Activated CD4-positive, alpha-beta T cell treated with anti-CD3 and anti-CD28 coated beads for 24 hours (primary cell): ENCODE measurements around the gene NDST1.

Source experiments
- DNase-seq, 2 donors: peaks; one replicate each; pipeline ENCODE4 v3.0.0-alpha.2; 2020; ENCODE audit warnings: low read depth in 2 of 2

The NDST1 gene

DNA sequence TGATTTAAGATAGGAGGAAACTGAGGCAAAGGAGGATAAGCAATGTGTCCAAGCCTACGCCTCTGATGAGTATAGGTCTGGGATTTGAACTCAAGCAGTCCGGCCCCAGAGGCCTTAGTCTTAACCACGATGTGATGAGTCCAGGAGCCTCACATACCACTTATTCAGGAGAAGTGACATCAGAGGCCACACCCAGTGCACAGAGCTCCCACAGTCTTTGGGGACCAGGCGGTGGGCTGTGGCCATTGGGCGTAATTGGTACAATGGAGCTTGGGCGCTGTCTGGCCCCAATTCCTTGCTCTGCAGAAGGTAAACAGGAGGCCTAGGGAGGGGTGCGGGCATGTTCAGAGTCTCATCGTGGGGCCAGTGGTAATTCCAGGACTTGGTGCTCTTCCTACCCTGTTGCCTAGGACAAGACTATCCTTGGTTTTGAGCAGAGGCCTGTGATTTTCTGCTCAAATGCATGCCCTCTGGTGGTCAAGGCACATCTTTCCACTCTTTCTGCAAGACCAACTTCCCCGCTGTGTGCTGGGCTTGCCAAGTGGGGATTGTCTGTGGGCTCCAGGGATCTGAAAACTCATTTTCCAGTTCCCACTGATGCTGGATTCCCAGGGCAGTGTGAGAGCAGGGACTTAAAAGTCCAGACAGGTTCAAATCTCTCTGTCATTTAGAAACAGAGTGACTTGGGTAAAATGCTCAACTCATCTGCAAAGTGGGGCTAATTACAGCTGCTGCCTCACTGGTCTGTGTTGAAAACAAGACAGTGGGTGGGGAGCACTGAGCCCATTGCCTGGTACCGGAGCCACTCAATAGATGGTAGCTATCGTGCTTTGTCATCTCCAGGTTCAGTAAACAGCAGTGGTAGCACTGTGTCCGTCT is 15.8 kb downstream of the NDST1 start:
- DNase-seq, result no peak

- no peak for DNase-seq
These were observed 17.2 kb downstream of the NDST1 start for GRCh38 chr5:150525163-150525562.

- no peak for DNase-seq
These were observed 17.9 kb downstream of the NDST1 start for GRCh38 chr5:150525781-150526180.

DNA sequence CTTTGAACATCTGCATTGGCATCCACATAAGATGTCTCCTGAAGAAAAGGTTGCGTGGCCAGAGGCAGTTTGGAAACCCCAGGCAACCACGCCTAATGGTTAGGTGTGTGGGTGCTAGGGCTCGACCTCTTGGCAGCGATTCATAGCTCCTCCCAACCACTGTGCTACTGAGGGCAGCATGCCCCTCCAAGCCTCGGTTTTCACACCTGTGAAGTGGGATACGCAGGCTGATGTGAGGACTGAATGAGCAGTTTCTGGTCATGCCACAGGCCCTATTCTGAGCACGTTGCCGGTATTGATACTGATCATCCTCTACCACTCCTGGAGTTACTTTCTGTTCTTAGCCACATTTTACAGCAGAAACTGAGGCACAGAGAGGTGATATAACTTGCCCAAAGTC is 19.1 kb downstream of the NDST1 start:
- DNase-seq, result no peak

GRCh38 chr5:150527808-150528207 is 19.9 kb downstream of the NDST1 start:
- DNase-seq, result no peak

DNA sequence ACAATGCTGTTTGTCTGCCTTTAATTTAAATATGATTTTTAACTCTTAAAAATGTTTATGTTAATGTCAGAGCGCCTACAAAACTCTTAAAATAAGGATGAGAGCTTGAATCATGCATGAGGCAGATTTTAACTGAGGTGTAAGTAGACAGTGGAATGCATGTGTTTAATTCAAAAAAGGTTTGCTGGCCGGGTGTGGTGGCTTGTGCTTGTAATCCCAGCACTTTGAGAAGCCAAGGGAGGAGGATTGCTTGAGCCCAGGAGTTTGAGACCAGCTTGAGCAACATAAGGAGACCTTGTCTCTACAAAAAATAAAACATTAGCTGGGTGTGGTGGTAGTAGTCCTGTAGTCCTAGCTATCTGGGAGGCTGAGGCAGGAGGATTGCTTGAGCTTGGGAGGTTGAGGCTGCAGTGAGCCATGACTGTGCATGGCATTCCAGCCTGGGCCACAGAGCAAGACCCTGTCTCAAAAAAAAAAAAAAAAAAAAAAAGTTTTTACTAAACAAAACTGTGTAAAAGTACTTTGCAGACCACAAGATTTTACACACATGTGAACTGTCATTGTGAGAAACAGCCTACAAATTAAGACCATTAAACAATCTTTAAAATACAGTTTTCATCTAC is 21.1 kb downstream of the NDST1 start:
- DNase-seq, result no peak

- DNase-seq, result no peak
These were observed 21.6 kb downstream of the NDST1 start for GRCh38 chr5:150529555-150529954.

GRCh38 chr5:150530423-150530822 is 22.5 kb downstream of the NDST1 start:
- DNase-seq, result no peak

GRCh38 chr5:150530951-150531588 is 23.1 kb downstream of the NDST1 start:
- no peak for DNase-seq

GRCh38 chr5:150531686-150532085 is 23.8 kb downstream of the NDST1 start:
- no peak for DNase-seq

DNA sequence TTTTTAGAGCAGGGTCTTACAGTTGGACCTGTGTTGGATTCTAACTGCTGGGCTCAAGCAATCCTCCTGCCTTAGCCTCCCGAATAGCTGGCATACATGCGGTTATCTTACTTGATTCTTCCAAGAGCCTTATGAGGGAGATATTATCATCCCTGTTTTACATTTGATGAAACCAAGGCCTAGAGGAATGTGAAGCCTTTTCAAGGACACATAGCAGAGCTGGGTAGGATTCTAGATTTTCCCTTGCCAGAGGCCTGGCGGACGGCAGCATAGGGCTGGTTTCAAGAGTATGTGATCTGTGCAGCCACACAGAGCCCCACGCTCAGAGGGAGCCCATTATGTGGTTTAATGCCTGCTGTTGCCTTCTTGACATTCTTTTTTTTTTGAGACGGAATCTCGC is 24.2 kb downstream of the NDST1 start:
- no peak for DNase-seq

GRCh38 chr5:150532996-150533395 is 25.1 kb downstream of the NDST1 start:
- DNase-seq, result no peak

DNA sequence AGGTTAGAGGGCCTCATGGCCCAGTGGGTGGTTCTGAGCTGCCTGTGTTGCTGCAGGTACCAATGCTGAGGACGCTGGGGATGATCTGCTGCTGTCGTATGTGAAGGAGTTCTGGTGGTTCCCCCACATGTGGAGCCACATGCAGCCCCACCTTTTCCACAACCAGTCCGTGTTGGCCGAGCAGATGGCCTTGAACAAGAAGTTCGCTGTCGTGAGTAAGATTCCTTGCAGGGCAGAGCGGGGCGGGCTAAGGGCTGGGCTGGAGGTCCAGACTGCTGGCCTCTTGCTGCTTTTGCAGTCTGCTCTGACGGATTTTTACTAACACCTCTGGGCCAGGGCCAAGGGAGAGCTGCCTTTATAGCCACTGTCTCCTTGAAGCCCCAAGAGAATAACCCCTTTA is 26.9 kb downstream of the NDST1 start:
- DNase-seq, result no peak

DNA sequence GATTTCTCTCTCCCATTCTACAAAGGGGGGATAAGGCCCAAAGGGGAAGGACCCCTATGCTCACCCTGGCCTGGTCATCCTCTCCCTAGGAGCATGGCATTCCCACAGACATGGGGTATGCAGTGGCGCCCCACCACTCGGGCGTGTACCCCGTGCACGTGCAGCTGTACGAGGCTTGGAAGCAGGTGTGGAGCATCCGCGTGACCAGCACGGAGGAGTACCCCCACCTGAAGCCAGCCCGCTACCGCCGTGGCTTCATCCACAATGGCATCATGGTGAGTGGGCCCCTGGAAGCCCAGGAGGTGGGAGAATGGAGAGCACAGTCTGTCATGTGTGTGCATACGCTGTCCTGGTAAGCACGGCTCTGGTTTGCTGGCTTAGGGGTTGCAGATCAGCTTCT is 27.7 kb downstream of the NDST1 start:
- DNase-seq, result no peak

GRCh38 chr5:150538007-150538917 is 30.3 kb downstream of the NDST1 start:
- DNase-seq, result no peak

DNA sequence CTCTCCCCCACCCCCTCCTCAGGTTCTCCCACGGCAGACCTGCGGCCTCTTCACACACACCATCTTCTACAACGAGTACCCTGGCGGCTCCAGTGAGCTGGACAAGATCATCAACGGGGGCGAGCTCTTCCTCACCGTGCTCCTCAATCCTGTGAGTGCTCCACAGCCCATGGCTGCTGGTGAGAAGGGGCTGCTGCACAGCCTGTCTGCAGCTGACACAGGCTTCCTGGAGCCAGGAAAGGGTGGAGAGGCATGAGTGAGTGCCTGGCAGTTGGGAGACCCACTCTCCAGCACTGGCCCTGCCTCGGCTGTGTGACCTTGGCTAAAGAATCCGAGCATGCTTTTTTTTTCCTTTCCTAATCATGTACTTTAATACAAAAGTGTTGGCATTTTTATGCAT is 31.3 kb downstream of the NDST1 start:
- DNase-seq, result no peak

GRCh38 chr5:150540042-150540441 is 32.1 kb downstream of the NDST1 start:
- no peak for DNase-seq

- no peak for DNase-seq
These were observed 32.9 kb downstream of the NDST1 start for GRCh38 chr5:150540615-150541396.

DNA sequence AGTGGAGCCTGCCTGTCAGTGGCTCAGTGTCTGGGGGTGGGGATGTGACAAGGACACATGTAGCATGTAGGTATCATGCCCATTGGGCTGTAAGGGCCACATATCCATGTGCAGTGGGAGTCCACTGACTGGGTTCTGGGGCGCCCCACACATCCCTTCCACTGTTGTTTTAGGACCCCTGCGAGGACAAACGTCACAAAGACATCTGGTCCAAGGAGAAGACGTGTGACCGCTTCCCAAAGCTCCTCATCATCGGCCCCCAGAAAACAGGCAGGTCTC is 33.4 kb downstream of the NDST1 start:
- no peak for DNase-seq

GRCh38 chr5:150541895-150542294 is 34.0 kb downstream of the NDST1 start:
- DNase-seq, result no peak

- DNase-seq, result no peak
These were observed 35.1 kb downstream of the NDST1 start for GRCh38 chr5:150542933-150543445.
